Activated naive CD4-positive, alpha-beta T cell treated with anti-CD3 and anti-CD28 coated beads for 36 hours (primary cell): Measurements from ENCODE around the gene CST6. TPM values are rescaled to one million over a fixed set of nuclear protein-coding genes. Genes with fewer than 3 reads are reported as not detected.
"Not testable (repeated sequence)": the region's sequence is repeated elsewhere in the genome, so short reads cannot be mapped to it uniquely, and the experiment has no call there.

Experiments used
- CTCF ChIA-PET: fragments of 350-600 bp; sonication (Branson Sonifier 250); formaldehyde crosslinking; loops from one replicate; lab custom pipeline; 2021; ENCODE audit warnings: antibody characterized with exemption; lab: Charles Lee
- DNase-seq: peaks from one replicate; pipeline ENCODE4 v3.0.0-alpha.2; 2020
- H3K27ac Mint-ChIP-seq: one replicate; pipeline ENCODE4 v1.8.0; 2021; ENCODE audit warnings: mild to moderate bottlenecking, mixed read lengths
- H3K27me3 Mint-ChIP-seq: one replicate; pipeline ENCODE4 v1.8.0; 2021; ENCODE audit warnings: low read depth, mixed read lengths
- H3K36me3 Mint-ChIP-seq: one replicate; pipeline ENCODE4 v1.8.0; 2021; ENCODE audit warnings: low read depth, mixed read lengths
- H3K4me1 Mint-ChIP-seq: one replicate; pipeline ENCODE4 v1.8.0; 2021; ENCODE audit warnings: low read depth, mixed read lengths
- H3K4me3 Mint-ChIP-seq: one replicate; pipeline ENCODE4 v1.8.0; 2021; ENCODE audit warnings: mild to moderate bottlenecking, moderate library complexity, mixed read lengths
- H3K9me3 Mint-ChIP-seq: one replicate; pipeline ENCODE4 v1.8.0; 2021; ENCODE audit warnings: mixed read lengths
- intact Hi-C: fragments of 100-400 bp; cut with micrococcal nuclease; formaldehyde crosslinking; loops from one replicate; pipeline ENCODE4 v1.15.1; 2023
- total RNA-seq, 2 experiments: library from RNA; stranded (reverse); gene quantifications; one replicate each; pipeline ENCODE4 v1.2.3, GENCODE V29; 2021

The CST6 gene
- total RNA-seq, 2 experiments from 2014 or later, result not detected

- DNase-seq, result no peak
- Mint-ChIP-seq H3K27me3 (no peaks in the 10 kb centered on the region), H3K27ac (peak overlapping the region; percentile 26), H3K36me3 (peaks cover 33% of the 10 kb centered on the region), H3K4me3 (no peak overlapping the region), H3K9me3 (no peaks in the 10 kb centered on the region), H3K4me1 (peaks cover 30% of the 10 kb centered on the region)
- CTCF ChIA-PET, result no interaction called here
- intact Hi-C loops, result no loop called here
Observed at GRCh38 chr11:65997286-65997685, 14.5 kb upstream of the CST6 start.

- no peaks in the 10 kb centered on the region for H3K9me3 Mint-ChIP-seq
- H3K36me3 Mint-ChIP-seq, result peaks cover 53% of the 10 kb centered on the region
- H3K27me3 Mint-ChIP-seq, result no peaks in the 10 kb centered on the region
- H3K4me1 Mint-ChIP-seq, result peaks cover 44% of the 10 kb centered on the region
- H3K4me3 Mint-ChIP-seq, result peak within 1 kb of the TSS; percentile 99
- peak; percentile 96 for DNase-seq
- CTCF ChIA-PET, result interaction anchor here (0.6 to 1.2 kb wide), 5 partner anchors 13 to 115 kb away, joined by 3 to 4 read pairs (median 3); no protein-coding TSS in a partner anchor
- intact Hi-C loops, result loop anchor here (1.0 to 5.0 kb wide), 9 partner anchors 20 to 430 kb away; partner anchors contain the start of genes CFL1, FAM89B, KAT5 and PCNX3
- H3K27ac Mint-ChIP-seq, result peak within 1 kb of the TSS; percentile 99
Observed at GRCh38 chr11:66001942-66002647, 9.7 kb upstream of the CST6 start, which contains the start of the genes BANF1 and EIF1AD. BANF1 (plus strand) TSS chr11:66002503; CDS start chr11:66003251, 748 bp downstream. EIF1AD (minus strand) TSS chr11:66002157; CDS start chr11:66000389, 1,768 bp downstream.

GRCh38 chr11:66002648-66003225 is 9.1 kb upstream of the CST6 start:
- Mint-ChIP-seq H3K27ac (peak overlapping the region; percentile 99), H3K36me3 (peaks cover 48% of the 10 kb centered on the region), H3K9me3 (no peaks in the 10 kb centered on the region), H3K4me3 (peak overlapping the region; percentile 99), H3K27me3 (no peaks in the 10 kb centered on the region), H3K4me1 (peaks cover 40% of the 10 kb centered on the region)
- intact Hi-C loops, result loop anchor here (1.0 to 5.0 kb wide), 9 partner anchors 20 to 430 kb away; partner anchors contain the start of genes CFL1, FAM89B, KAT5 and PCNX3
- CTCF ChIA-PET, result interaction anchor here (0.6 to 1.5 kb wide), 7 partner anchors 13 to 116 kb away, joined by 3 to 6 read pairs (median 3); no protein-coding TSS in a partner anchor
- DNase-seq, result no peak

DNA sequence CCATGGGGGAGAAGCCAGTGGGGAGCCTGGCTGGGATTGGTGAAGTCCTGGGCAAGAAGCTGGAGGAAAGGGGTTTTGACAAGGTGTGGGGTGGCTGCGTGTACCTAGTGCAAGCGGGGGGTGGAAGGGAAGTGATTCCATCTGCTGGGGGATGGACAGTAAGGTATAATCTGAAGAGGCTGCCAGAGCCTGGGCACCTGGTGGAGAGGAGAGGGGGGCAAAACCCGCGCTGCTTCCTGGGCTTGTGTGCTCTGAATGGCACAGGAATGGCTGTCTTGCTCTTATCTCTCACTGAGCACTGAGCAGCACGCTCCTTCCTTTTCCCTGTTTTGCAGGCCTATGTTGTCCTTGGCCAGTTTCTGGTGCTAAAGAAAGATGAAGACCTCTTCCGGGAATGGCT is 8.5 kb upstream of the CST6 start:
- Mint-ChIP-seq H3K27ac (peak overlapping the region; percentile 99), H3K4me1 (peaks cover 38% of the 10 kb centered on the region), H3K27me3 (no peaks in the 10 kb centered on the region), H3K4me3 (peak overlapping the region; percentile 99), H3K9me3 (no peaks in the 10 kb centered on the region), H3K36me3 (peaks cover 43% of the 10 kb centered on the region)
- DNase-seq, result no peak
- CTCF ChIA-PET, result interaction anchor here (0.7 to 1.5 kb wide), 4 partner anchors 18 to 104 kb away, joined by 3 to 6 read pairs (median 4); no protein-coding TSS in a partner anchor
- intact Hi-C loops, result loop anchor here (2.0 to 5.0 kb wide), 4 partner anchors 50 to 431 kb away; partner anchors contain the start of genes FAM89B, KAT5, SF3B2 and ZNRD2

- H3K9me3 Mint-ChIP-seq, result no peaks in the 10 kb centered on the region
- peak overlapping the region; percentile 82 for H3K27ac Mint-ChIP-seq
- H3K4me3 Mint-ChIP-seq, result peak overlapping the region; percentile 99
- CTCF ChIA-PET, result interaction anchor here (1.0 to 1.5 kb wide), 2 partner anchors 18 to 64 kb away, joined by 4 to 5 read pairs; no protein-coding TSS in a partner anchor
- intact Hi-C loops, result loop anchor here (5.0 kb wide), 2 partner anchors 292 to 432 kb away; partner anchors contain the start of genes FAM89B, KAT5 and ZNRD2
- no peaks in the 10 kb centered on the region for H3K27me3 Mint-ChIP-seq
- DNase-seq, result no peak
- H3K4me1 Mint-ChIP-seq, result peaks cover 32% of the 10 kb centered on the region
- H3K36me3 Mint-ChIP-seq, result peaks cover 34% of the 10 kb centered on the region
Observed at GRCh38 chr11:66004186-66004585, 7.6 kb upstream of the CST6 start.

- CTCF ChIA-PET, result no interaction called here
- Mint-ChIP-seq H3K27me3 (peaks cover under 1% of the 10 kb centered on the region), H3K4me3 (no peak overlapping the region), H3K36me3 (peaks cover 30% of the 10 kb centered on the region), H3K27ac (no peak overlapping the region), H3K4me1 (peaks cover 16% of the 10 kb centered on the region), H3K9me3 (no peaks in the 10 kb centered on the region)
- intact Hi-C loops, result no loop called here
- DNase-seq, result no peak
Observed at GRCh38 chr11:66006134-66006890, 5.5 kb upstream of the CST6 start.

DNA sequence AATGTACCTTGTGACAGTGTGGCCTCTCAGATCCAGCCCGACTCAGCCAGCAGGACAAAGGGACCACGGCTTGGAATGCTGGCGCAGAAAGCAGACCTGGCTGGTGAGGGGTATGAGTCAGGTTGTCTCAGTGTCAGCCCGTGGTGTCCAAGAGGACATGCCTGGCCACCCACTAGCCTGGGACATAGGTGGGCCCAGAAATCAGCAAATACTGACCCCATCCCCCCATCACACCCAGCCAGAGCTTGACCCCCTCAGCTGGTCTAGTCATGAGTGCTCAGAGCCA is 5.0 kb upstream of the CST6 start:
- CTCF ChIA-PET, result interaction anchor here (0.7 to 1.8 kb wide), 2 partner anchors 16 to 18 kb away, joined by 4 to 9 read pairs; no protein-coding TSS in a partner anchor
- H3K9me3 Mint-ChIP-seq, result no peaks in the 10 kb centered on the region
- peaks cover 28% of the 10 kb centered on the region for H3K36me3 Mint-ChIP-seq
- no peak overlapping the region for H3K4me3 Mint-ChIP-seq
- no peak overlapping the region for H3K27ac Mint-ChIP-seq
- no peak for DNase-seq
- peaks cover 19% of the 10 kb centered on the region for H3K4me1 Mint-ChIP-seq
- peaks cover 3% of the 10 kb centered on the region for H3K27me3 Mint-ChIP-seq
- intact Hi-C loops, result no loop called here

DNA sequence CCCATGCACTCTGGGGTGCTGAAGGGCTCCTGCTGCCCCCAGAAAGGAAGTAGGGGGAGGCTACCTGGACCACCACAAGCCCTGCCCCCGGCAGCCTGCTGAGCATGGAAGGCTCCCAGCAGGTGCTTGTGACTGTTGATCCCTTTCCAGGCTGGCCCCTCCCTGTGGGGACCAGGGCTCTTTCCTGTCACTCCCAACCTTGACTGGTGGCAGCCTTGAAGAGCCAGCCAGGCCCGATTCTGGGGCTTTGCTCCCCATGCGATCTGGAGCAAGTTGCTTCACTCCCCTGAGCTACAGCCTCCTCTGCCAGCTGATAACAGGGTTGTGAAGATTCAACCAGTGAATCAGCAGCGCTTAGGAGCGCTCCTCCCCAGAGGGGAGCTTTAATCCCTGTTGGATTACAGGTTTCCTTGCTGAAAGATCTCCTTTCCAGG is 4.6 kb upstream of the CST6 start:
- H3K4me1 Mint-ChIP-seq, result peaks cover 21% of the 10 kb centered on the region
- no peak overlapping the region for H3K4me3 Mint-ChIP-seq
- peaks cover 25% of the 10 kb centered on the region for H3K36me3 Mint-ChIP-seq
- H3K9me3 Mint-ChIP-seq, result no peaks in the 10 kb centered on the region
- intact Hi-C loops, result no loop called here
- no peak for DNase-seq
- no peak overlapping the region for H3K27ac Mint-ChIP-seq
- peaks cover 3% of the 10 kb centered on the region for H3K27me3 Mint-ChIP-seq
- CTCF ChIA-PET, result interaction anchor here (0.7 to 1.8 kb wide), 2 partner anchors 15 to 19 kb away, joined by 4 to 9 read pairs; no protein-coding TSS in a partner anchor

DNA sequence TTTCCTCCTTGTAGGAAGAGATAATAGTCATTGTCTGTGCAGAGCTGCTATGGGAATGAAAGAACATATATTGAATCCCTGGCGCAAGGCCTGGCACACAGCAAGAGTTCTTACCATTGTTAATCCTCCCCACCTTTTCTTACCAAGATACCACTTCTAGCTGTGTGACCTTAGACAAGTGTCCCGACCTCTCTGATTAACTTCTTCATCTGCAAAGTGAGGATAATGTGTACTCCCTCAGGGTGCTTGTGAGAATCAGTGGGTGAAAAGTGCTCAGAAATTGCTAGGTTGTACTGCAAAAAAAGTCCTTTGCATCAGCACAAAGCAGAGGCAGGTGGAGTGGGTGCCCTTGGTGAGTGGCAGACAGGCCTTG is 3.7 kb upstream of the CST6 start:
- H3K27ac Mint-ChIP-seq, result no peak overlapping the region

GRCh38 chr11:66008468-66009101 is 3.2 kb upstream of the CST6 start:
- CTCF ChIA-PET, result interaction anchor here (0.7 to 5.4 kb wide), 7 partner anchors 14 to 214 kb away, joined by 3 to 20 read pairs (median 6); no protein-coding TSS in a partner anchor
- DNase-seq, result no peak

More for the DNA sequence above, 3.7 kb upstream of the CST6 start:
- no peak overlapping the region for H3K4me3 Mint-ChIP-seq
- peaks cover 19% of the 10 kb centered on the region for H3K36me3 Mint-ChIP-seq
- no peak for DNase-seq
- CTCF ChIA-PET, result interaction anchor here (0.9 to 1.8 kb wide), 3 partner anchors 14 to 43 kb away, joined by 3 to 9 read pairs (median 6); no protein-coding TSS in a partner anchor
- H3K9me3 Mint-ChIP-seq, result no peaks in the 10 kb centered on the region
- intact Hi-C loops, result no loop called here
- H3K4me1 Mint-ChIP-seq, result peaks cover 19% of the 10 kb centered on the region
- H3K27me3 Mint-ChIP-seq, result peaks cover 7% of the 10 kb centered on the region

GRCh38 chr11:66010036-66010435 is 1.8 kb upstream of the CST6 start:
- H3K9me3 Mint-ChIP-seq, DNase-seq, H3K4me1 Mint-ChIP-seq, H3K4me3 Mint-ChIP-seq, H3K36me3 Mint-ChIP-seq, intact Hi-C loops, H3K27ac Mint-ChIP-seq: not testable (repeated sequence)
- CTCF ChIA-PET, result interaction anchor here (0.8 to 5.4 kb wide), 2 partner anchors 12 to 151 kb away, joined by 3 to 20 read pairs; no protein-coding TSS in a partner anchor
- H3K27me3 Mint-ChIP-seq, result peaks cover 12% of the 10 kb centered on the region

More at GRCh38 chr11:66008468-66009101, 3.2 kb upstream of the CST6 start:
- intact Hi-C loops, result no loop called here
- Mint-ChIP-seq H3K36me3 (peaks cover 14% of the 10 kb centered on the region), H3K27me3 (peaks cover 11% of the 10 kb centered on the region), H3K4me1 (peaks cover 14% of the 10 kb centered on the region), H3K27ac (no peak overlapping the region), H3K4me3 (no peak overlapping the region), H3K9me3 (no peaks in the 10 kb centered on the region)
